Neural cell (in vitro differentiated cells): ENCODE data around the gene RAB22A. TPM values are rescaled to one million over a fixed set of nuclear protein-coding genes. Genes with fewer than 3 reads are reported as not detected.

Experiments
- H2AFZ ChIP-seq: fragments of 200-600, 300-800 bp; sonication (generic), shearing (Covaris generic); 2 replicates; pipeline ENCODE4 v1.6.0; 2014; ENCODE audit warnings: low read depth, mild to moderate bottlenecking, antibody characterized with exemption, low read length, moderate library complexity
- H3F3A ChIP-seq: fragments of 200-600 bp; shearing (Covaris generic); 2 replicates; pipeline ENCODE4 v1.6.1; 2016; ENCODE audit warnings: mild to moderate bottlenecking, moderate library complexity, mixed read lengths, antibody characterized with exemption, low read length; ENCODE audit not compliant: insufficient read depth, poor library complexity, severe bottlenecking
- H3K27ac ChIP-seq: fragments of 200-600, 300-800 bp; sonication (generic), shearing (Covaris generic); 2 replicates; pipeline ENCODE4 v1.5.1; 2014; ENCODE audit warnings: mild to moderate bottlenecking, low read length, moderate library complexity
- H3K27me3 ChIP-seq: fragments of 300-800, 200-600 bp; sonication (generic), shearing (Covaris generic); 2 replicates; pipeline ENCODE4 v1.6.0; 2014; ENCODE audit warnings: mild to moderate bottlenecking, low read depth, low read length, moderate library complexity; ENCODE audit not compliant: insufficient read depth
- H3K36me3 ChIP-seq: fragments of 300-800, 200-600 bp; sonication (generic), shearing (Covaris generic); 2 replicates; pipeline ENCODE4 v1.5.1; 2014; ENCODE audit warnings: mild to moderate bottlenecking, antibody characterized with exemption, low read length, moderate library complexity; ENCODE audit not compliant: insufficient read depth
- H3K4me2 ChIP-seq: fragments of 300-800, 200-600 bp; sonication (generic), shearing (Covaris generic); 2 replicates; pipeline ENCODE4 v1.6.0; 2014; ENCODE audit warnings: mild to moderate bottlenecking, low read length
- H3K4me3 ChIP-seq: fragments of 300-800, 200-600 bp; sonication (generic), shearing (Covaris generic); 2 replicates; pipeline ENCODE4 v1.5.1; 2014; ENCODE audit warnings: mild to moderate bottlenecking, low read length, moderate library complexity
- H3K79me2 ChIP-seq: fragments of 200-600 bp; shearing (Covaris generic); replicated peaks from 2 replicates; pipeline ENCODE4 v1.6.0; 2014; ENCODE audit warnings: mild to moderate bottlenecking, low read length, moderate library complexity; ENCODE audit not compliant: insufficient read depth
- H3K9ac ChIP-seq: fragments of 300-800, 200-600 bp; sonication (generic), shearing (Covaris generic); 2 replicates; pipeline ENCODE4 v1.6.1; 2016; ENCODE audit warnings: mild to moderate bottlenecking, low read length, mixed read lengths
- H3K9me2 ChIP-seq: fragments of 200-600 bp; shearing (Covaris generic); 2 replicates; pipeline ENCODE4 v1.6.1; 2016; ENCODE audit warnings: mild to moderate bottlenecking, low read length, mixed read lengths; ENCODE audit not compliant: insufficient read depth
- H3K9me3 ChIP-seq: fragments of 200-600, 300-800 bp; sonication (generic), shearing (Covaris generic); 2 replicates; pipeline ENCODE4 v1.6.1; 2016; ENCODE audit warnings: mild to moderate bottlenecking, mixed run types, low read length, moderate library complexity, mixed read lengths
- H4K20me1 ChIP-seq: fragments of 200-600 bp; shearing (Covaris generic); 2 replicates; pipeline ENCODE4 v1.6.1; 2016; ENCODE audit warnings: mild to moderate bottlenecking, mixed run types; ENCODE audit not compliant: insufficient read depth
- EP300 ChIP-seq: fragments of 450-650 bp; conservative IDR thresholded peaks from 2 replicates; pipeline ENCODE4 v1.6.1; 2014; ENCODE audit warnings: antibody characterized with exemption, mild to moderate bottlenecking, moderate library complexity; ENCODE audit not compliant: poor library complexity, severe bottlenecking
- EZH2 ChIP-seq: fragments of 200-600, 300-800 bp; shearing (Covaris generic), sonication (generic); IDR thresholded peaks from 2 replicates; pipeline ENCODE4 v1.6.1; 2014; ENCODE audit warnings: antibody characterized with exemption, low read length, borderline replicate concordance, mild to moderate bottlenecking; ENCODE audit not compliant: insufficient read depth, poor library complexity, severe bottlenecking
- MXI1 ChIP-seq: fragments of 450-650 bp; conservative IDR thresholded peaks from 2 replicates; pipeline ENCODE4 v1.6.1; 2014; ENCODE audit warnings: antibody characterized with exemption, mild to moderate bottlenecking; ENCODE audit not compliant: poor library complexity, severe bottlenecking
- POLR2AphosphoS5 ChIP-seq: IDR thresholded peaks from 2 replicates; pipeline ENCODE4 v1.6.1; 2012
- RAD21 ChIP-seq: fragments of 450-650 bp; conservative IDR thresholded peaks from 2 replicates; pipeline ENCODE4 v1.6.1; 2014; ENCODE audit warnings: antibody characterized with exemption, mild to moderate bottlenecking, moderate library complexity
- REST ChIP-seq: IDR thresholded peaks from 2 replicates; pipeline ENCODE4 v1.6.1; 2012; ENCODE audit warnings: borderline replicate concordance
- SMC3 ChIP-seq: fragments of 450-650 bp; conservative IDR thresholded peaks from 2 replicates; pipeline ENCODE4 v1.6.1; 2014; ENCODE audit warnings: antibody characterized with exemption, mild to moderate bottlenecking, moderate library complexity; ENCODE audit not compliant: poor library complexity
- TAF1 ChIP-seq: IDR thresholded peaks from 2 replicates; pipeline ENCODE4 v1.6.1; 2012; ENCODE audit warnings: low read depth
- polyA plus RNA-seq: library from polyadenylated mRNA; depleted of rRNA; stranded (reverse); fragments of >200 nt; gene quantifications from 2 replicates; pipeline ENCODE4 v1.2.3, GENCODE V29; 2014
- TF ChIP-seq, protein P1 (sequence below): fragments of 450-650 bp; IDR thresholded peaks from 2 replicates; pipeline ENCODE4 v1.5.1; 2014; ENCODE audit warnings: antibody characterized with exemption, mild to moderate bottlenecking, moderate library complexity; ENCODE audit not compliant: poor library complexity, severe bottlenecking

RAB22A gene
- polyA plus RNA-seq, 1 donor from 2014 or later, result 15.7 TPM

DNA sequence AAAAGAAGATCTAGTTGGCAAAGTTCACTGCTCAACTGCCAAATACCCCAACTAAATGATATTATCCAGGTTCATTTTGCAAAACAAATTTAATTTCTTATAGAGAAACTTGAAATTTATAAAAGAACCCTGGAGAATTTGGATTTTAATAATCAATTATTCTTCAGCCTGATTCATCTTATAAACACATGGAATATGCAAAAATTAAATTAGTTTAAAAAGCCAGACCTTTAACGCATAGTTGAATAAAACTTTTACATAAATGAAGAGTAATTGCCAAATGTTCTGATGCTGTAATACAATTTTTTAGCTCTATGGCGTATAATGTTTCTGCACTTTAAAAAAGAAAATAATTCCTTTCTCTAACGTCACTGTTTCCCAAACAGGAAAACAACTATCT is 47.9 kb upstream of the RAB22A start:
- H3K27me3 ChIP-seq, result no peaks in the 10 kb centered on the region
- no peaks in the 10 kb centered on the region for H3K36me3 ChIP-seq
- no peak overlapping the region for H3K4me3 ChIP-seq
- no peak overlapping the region for H3K4me2 ChIP-seq
- no peaks in the 10 kb centered on the region for H3F3A ChIP-seq
- no peak overlapping the region for H2AFZ ChIP-seq
- no peak overlapping the region for H3K27ac ChIP-seq
- no peaks in the 10 kb centered on the region for H3K9me3 ChIP-seq
- H4K20me1 ChIP-seq, result no peaks in the 10 kb centered on the region
- H3K79me2 ChIP-seq, result no peaks in the 10 kb centered on the region
- no peak overlapping the region for H3K9ac ChIP-seq
- TF ChIP-seq REST (no peak), TAF1 (no peak), MXI1 (no peak), POLR2AphosphoS5 (no peak), EP300 (no peak), EZH2 (no peak), SMC3 (no peak), RAD21 (no peak)
- TF ChIP-seq, protein P1, sequence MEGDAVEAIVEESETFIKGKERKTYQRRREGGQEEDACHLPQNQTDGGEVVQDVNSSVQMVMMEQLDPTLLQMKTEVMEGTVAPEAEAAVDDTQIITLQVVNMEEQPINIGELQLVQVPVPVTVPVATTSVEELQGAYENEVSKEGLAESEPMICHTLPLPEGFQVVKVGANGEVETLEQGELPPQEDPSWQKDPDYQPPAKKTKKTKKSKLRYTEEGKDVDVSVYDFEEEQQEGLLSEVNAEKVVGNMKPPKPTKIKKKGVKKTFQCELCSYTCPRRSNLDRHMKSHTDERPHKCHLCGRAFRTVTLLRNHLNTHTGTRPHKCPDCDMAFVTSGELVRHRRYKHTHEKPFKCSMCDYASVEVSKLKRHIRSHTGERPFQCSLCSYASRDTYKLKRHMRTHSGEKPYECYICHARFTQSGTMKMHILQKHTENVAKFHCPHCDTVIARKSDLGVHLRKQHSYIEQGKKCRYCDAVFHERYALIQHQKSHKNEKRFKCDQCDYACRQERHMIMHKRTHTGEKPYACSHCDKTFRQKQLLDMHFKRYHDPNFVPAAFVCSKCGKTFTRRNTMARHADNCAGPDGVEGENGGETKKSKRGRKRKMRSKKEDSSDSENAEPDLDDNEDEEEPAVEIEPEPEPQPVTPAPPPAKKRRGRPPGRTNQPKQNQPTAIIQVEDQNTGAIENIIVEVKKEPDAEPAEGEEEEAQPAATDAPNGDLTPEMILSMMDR, result no peak
- H3K9me2 ChIP-seq, result no peaks in the 10 kb centered on the region

DNA sequence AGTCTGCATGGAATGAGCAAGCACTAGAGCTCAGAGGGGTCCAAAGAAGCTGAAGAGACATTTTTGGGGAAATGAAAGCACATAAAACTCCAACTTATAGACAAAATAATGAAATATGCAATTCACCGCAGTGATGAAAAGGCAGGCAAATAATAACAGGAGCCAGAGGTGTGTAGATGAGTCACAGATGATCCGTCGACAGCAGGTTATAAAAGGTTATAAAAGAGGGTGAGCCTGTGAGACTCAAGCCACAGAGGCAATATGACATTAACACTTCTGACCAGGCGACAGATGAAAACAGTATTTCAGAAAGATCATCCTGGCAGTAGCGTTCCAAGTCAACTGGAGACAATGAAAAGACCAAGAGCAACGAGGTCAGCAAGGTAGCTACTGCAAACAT is 45.2 kb upstream of the RAB22A start:
- H2AFZ ChIP-seq, result no peak overlapping the region
- no peaks in the 10 kb centered on the region for H3K9me3 ChIP-seq
- H3K9ac ChIP-seq, result no peak overlapping the region
- no peaks in the 10 kb centered on the region for H3F3A ChIP-seq
- H3K4me3 ChIP-seq, result no peak overlapping the region
- H4K20me1 ChIP-seq, result no peaks in the 10 kb centered on the region
- TF ChIP-seq MXI1 (no peak), REST (no peak), EP300 (no peak), SMC3 (no peak), TAF1 (no peak), EZH2 (no peak), RAD21 (no peak), POLR2AphosphoS5 (no peak)
- TF ChIP-seq, protein P1, result no peak
- no peaks in the 10 kb centered on the region for H3K9me2 ChIP-seq
- no peak overlapping the region for H3K4me2 ChIP-seq
- no peaks in the 10 kb centered on the region for H3K27me3 ChIP-seq
- H3K36me3 ChIP-seq, result no peaks in the 10 kb centered on the region
- no peak overlapping the region for H3K27ac ChIP-seq
- no peaks in the 10 kb centered on the region for H3K79me2 ChIP-seq
